Limb (tissue), 2 donors: ENCODE data around the gene DTWD1.
"Not testable (repeated sequence)": the region's sequence is repeated elsewhere in the genome, so short reads cannot be mapped to it uniquely, and the experiment has no call there.

ENCODE experiments used
- DNase-seq, 2 donors: peaks; one replicate each; pipeline ENCODE4 v3.0.0-alpha.2; 2016; ENCODE audit errors: extremely low spot score in 2 of 2

DTWD1 gene, protein sequence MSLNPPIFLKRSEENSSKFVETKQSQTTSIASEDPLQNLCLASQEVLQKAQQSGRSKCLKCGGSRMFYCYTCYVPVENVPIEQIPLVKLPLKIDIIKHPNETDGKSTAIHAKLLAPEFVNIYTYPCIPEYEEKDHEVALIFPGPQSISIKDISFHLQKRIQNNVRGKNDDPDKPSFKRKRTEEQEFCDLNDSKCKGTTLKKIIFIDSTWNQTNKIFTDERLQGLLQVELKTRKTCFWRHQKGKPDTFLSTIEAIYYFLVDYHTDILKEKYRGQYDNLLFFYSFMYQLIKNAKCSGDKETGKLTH

DNA sequence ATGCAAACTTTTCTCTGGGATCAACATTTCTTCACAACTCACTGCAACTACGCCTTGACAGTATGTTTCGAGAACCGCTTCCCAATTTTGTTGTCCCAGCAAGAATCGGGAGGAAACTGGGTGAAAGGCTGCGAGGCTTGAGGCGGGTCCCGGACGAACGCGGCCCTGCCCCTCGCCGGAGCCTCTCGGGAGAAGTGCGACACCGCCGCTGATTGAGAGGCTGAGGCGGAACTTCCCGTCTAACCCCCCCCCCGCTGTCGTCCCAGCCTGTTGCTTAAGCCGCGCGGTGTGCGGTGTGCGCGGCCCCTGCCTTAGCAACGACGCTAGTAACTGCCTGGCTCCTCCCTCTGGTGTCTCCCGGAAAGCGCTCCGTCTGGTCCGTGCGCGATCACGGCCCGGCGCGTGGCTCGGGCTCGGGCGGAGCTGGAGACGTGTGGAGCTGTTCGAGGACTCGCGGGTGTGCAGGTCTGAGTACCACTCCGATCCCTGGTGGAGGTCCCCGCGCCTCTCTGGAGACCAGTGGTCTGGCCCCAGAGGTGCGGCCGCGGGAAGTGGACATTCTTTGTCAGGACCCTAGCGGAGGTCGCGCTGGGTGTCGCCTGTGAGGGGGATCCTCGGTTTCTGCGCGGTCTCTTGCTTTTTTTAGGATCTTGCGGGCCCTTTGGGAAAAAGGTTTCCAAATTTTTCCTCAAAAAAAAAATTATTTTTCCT is at the start of gene DTWD1, which contains the start of gene FAM227B:
Gene DTWD1 (plus strand): TSS at position 391 of the 711 bp plus-strand sequence. CDS start 4,120 bp downstream, outside the sequence.
Gene FAM227B (minus strand): TSS at position 161 of the 711 bp plus-strand sequence. CDS start 5,647 bp downstream, outside the sequence.
- peak; percentile 97 for DNase-seq

DNA sequence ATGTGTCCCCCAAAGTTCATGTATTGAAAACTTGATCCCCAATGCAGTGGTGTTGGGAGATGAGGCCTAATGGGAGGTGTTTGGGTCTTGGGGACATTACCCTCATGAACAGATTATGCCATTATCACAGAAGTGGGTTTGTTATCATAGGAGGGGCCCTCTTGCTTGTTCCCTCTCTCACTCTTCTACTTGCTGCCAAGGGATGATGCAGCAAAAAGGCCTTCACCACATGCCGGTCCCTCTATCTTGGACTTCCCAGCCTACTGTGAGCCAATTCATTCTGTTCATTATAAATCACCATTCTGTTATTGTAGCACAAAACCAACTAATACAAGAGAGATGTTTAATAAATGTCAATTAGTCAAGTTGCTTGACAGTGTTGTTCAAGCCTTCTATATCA is 47.4 kb upstream of the DTWD1 start:
- DNase-seq: no peak

DNA sequence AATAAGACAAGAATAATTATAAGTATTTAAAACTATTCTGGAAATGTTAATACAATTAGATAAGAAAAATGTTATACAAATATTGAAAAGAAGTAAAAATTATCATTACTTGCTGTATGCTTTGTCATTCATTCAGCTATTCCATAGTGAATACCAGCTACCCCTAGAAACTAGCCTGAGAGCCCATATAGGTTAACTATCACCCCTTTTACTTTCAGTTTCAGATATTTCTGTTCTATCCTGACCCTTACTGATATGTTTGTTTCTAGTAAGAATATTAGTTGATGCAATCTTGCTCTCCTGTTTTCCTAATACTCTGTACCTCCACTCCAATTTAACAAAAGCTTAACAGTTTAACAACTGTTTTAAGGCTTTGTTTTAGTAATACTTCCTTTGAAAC is 31.8 kb upstream of the DTWD1 start:
- DNase-seq: no peak

GRCh38 chr15:49592829-49593316 is 28.0 kb upstream of the DTWD1 start:
- DNase-seq: not testable (repeated sequence)

DNA sequence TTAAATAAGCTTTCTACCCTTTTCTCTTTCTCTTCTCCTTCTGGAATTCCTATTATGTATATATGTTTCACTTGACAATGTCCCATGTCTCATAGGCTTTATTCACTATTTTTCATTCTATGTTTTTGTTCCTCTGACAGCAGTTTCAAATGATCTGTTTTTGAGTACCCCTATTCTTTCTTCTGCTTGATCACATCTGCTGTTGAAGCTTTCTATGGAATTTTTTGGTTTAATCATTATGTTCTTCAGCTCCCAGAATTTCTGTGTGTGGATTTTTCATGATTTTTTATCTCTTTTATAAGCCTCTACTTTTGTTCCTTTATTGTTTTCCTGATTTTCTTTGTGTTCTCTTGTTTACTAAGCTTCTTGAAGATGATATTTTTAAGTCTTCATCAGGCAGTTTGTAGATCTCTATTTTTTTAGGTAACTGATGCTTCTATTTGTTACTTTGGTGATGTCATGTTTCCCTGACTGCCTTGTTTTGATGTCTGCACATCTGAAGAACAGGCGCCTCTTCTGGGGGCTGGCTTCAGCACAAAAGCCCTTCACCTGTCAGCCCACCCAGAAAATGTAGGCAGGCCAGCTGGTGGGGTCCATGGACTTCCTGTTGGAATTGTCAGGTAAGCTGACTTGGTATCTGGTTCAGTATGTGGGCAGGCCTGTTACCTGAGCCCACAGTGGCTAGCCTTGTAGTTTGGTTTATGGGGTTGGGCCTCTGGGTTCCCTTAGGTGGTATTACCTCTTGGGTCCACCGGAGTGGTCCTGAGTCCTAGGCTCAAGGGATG is 16.0 kb upstream of the DTWD1 start:
- DNase-seq: no peak

- DNase-seq: no peak
Measured at GRCh38 chr15:49605588-49605987, 15.3 kb upstream of the DTWD1 start.

GRCh38 chr15:49606594-49606993 is 14.3 kb upstream of the DTWD1 start:
- DNase-seq: no peak

DNA sequence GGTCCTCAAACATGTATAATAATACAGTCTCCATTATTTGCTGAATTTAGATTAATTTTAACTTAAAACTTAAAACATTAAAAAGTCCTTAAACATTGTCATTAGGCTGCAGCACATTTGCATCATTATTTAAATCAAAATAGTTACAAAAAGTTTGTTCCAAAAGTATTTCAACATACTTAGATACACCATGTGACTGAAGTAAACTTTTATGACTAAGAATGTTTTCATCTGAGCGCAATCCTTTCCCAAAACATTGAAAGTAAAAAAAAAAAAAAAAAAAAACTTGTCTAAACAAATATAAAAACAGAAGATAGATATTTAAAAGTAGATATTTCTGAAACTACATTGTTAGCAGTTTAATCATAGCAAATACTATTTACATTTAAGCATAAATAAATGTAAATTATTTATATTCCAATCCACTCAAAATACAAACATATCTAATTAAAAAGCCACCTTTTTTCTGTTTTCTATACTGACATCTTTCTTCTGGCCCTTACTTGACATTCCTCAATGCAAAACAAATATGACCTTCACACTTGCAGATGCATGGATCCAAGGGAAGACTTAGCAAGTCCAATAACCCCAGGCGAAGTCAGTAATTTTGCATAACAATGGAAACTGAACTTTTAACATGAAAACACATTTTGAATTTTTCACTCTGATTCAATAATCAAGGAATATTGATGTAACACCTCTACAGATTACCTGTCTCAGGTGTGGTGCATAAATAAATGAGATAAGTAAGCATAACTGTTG is 10.5 kb upstream of the DTWD1 start:
- DNase-seq: no peak

DNA sequence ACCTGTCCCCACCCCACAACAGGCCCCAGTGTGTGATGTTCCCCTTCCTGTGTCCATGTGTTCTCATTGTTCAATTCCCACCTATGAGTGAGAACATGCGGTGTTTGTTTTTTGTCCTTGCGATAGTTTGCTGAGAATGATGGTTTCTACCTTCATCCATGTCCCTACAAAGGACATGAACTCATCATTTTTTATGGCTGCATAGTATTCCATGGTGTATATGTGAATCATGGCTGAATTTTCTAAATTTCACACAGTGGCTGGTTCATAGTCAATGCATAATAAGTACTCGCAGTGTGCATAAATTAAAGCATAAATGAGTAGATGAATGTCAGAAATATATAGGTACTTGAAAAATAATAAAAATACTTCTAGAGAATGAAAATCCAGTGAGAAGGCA is 8.6 kb upstream of the DTWD1 start:
- not testable (repeated sequence) for DNase-seq

GRCh38 chr15:49619226-49619625 is 1.6 kb upstream of the DTWD1 start:
- no peak for DNase-seq

DNA sequence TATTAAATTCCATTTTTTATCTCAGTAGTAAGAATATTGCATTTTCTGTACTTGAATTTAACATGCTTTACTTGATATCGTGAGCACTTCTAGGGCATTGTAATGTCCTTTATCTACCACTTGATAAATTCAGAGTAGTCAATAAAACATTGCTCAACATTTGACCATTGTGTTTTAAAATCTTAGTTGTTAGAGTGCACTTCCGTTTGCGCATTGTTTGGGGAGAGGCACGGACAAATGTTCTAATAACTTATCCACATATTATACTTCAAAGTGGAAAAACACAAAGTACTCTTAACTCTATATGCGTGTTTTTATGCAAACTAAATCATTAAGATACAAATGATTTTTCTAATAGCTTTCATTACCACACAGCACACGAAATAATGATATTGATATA is 649 bp upstream of the DTWD1 start:
- DNase-seq: peak in 1 of 2 donors; percentile 40

DNA sequence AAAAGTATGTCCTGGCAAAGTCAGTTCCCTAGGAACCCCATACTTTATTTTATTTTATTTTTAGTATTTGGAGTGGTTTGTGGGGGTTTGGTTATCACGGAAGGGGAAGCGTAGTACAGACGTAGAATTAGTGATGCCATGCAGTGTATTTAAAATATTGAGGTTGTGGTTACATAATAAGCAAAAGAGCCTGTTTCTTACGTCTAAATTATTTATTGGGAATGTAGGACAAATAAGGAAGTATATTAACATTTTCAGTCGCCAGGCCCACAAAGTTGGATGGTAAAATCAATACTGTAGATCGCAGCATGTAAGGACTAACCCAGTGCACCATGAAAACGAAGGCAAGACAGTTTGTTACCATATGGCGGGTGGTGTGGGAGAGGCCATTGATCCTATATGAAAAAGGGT is 558 bp downstream of the DTWD1 start:
- peak; percentile 19 to 31 for DNase-seq

GRCh38 chr15:49621887-49622286 is 1.0 kb downstream of the DTWD1 start:
- DNase-seq: no peak

DNA sequence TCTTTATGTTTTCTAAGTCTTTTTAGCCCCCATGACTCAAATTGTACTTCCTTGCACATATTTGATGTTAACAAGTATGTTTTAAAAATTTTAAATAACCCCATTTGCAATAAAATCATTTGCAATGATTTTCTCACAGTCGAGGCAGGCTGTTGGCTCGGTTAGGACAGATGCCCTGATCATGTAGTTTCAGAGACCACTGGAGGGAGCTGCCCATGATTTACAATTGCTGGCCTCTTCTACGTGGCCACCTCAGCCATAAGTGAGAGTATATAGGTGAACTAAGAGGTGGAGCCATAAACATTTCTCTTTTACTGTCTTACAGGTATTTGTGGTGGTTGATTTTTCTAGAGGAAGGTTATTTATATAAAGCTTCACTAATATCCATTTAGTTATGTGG is 1.7 kb downstream of the DTWD1 start:
- DNase-seq: no peak

- peak in 1 of 2 donors; percentile 12 for DNase-seq
Measured at GRCh38 chr15:49624056-49624455, 3.2 kb downstream of the DTWD1 start.

- DNase-seq: no peak
Measured at GRCh38 chr15:49625460-49626036, 4.7 kb downstream of the DTWD1 start.

GRCh38 chr15:49627407-49627877 is 6.6 kb downstream of the DTWD1 start:
- DNase-seq: no peak

DNA sequence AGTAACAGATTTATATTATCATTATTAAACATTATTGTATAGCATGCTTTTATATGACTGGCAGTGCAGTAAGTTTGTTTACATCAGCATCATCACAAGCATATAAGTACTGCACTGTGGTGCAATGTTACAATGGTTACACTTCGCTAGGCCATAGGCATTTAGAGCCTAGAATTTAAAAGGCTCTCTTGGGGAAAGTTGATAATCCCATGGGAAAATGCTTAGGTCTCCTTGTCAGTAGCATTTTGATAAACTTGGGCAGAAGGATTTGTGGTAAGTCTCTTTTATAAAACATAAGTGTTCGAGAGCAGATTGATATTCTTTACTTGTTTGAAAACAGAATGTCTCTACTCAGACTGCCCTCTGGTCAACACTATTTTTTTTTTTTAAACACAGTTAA is 7.5 kb downstream of the DTWD1 start:
- no peak for DNase-seq

DNA sequence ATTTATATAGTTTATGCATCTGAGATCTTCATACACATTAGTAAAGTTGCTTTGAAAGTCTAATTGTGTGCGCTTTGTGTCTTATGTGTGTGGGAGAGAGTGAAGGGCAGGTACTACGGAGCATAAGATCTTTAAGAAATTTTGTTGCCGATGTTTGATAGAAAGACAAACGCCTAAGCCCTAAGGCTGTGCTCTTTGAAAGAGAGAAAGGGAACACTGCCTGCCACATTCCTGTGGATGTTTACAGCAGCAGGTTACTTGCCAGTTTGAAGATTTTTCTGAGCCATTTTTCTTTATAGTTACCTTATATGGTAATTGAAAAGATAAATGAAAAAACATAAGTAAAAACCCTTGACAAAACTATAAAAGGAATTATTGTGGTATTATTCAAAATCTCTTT is 17.0 kb downstream of the DTWD1 start:
- no peak for DNase-seq

DNA sequence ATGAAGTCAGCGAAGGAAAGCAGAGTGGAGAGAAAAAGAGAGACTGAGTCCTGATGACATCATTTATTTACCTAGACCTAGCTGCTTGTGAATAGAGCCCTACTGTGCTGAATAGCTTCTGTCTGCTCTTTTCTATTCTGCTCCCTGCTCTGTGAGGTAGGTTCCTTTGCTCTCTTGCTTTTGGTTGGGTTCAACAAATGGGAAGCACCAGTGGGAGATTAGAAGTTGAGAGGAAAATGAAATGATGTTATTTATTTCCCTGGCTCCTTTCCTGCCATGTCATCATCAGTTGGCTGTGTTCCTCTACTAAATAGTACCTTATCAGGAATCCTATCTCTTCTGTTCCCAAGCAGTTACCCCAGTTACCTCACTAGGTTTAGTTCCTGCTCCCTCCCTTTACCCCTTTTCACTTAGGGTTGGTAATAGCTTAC is 23.5 kb downstream of the DTWD1 start:
- no peak for DNase-seq

DNA sequence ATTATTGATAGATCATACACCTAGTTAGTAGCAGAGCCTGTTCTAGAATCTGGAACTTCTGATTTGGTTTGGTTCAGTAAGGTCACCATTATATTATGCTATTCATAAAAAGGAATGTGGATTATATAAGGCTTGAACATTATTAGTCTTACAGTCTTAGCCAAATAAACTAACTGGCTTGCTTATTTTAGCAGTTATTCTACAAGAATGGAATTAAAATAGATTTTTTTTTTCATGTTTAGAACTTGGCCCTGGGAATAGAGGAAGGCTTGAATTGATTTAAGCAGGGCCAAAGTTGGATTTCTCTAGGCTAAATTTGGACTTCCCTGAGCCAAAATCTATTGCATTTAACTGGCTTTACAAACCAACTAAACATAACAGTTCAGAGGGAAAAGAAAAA is 24.4 kb downstream of the DTWD1 start:
- DNase-seq: peak in 1 of 2 donors; percentile 8
